ENCODE measurements around the gene RPL38. TPM values are rescaled to one million over a fixed set of nuclear protein-coding genes. Genes with fewer than 3 reads are reported as not detected.
A peak's percentile ranks its signal among the peaks of the same experiment; 100 is the strongest.

Gene RPL38
- polyA plus RNA-seq, 1 of the 3 experiments (the other 2 are of a cell fraction): 4,154 TPM

- peak; percentile 85 for DNase-seq
- ChIA-PET POLR2A (interaction anchor here (0.8 to 2.0 kb wide), 5 partner anchors 9 to 39 kb away, joined by 3 to 6 read pairs (median 3); partner anchors contain the start of gene TTYH2), CTCF (interaction anchor here (0.8 to 3.7 kb wide), 16 partner anchors 10 to 214 kb away, joined by 3 to 17 read pairs (median 3); no protein-coding TSS in a partner anchor)
- H3K9ac ChIP-seq: no peak overlapping the region
- H3K36me3 ChIP-seq (replicated peaks in 1 of 2; ENCODE audit: control insufficient read depth in 1 of 2, insufficient read depth in 2 of 2, low read length in 1 of 2): no peaks in the 10 kb centered on the region
- H3K9me2 ChIP-seq: no peaks in the 10 kb centered on the region
- 68% methylated on average over 11 of the region's 13 CpGs for WGBS (ENCODE audit: low lambda C conversion rate)
- H3K4me3 ChIP-seq (ENCODE audit: low read depth in 2 of 2, low read length in 1 of 2): no peak overlapping the region
- H3K9me3 ChIP-seq: no peaks in the 10 kb centered on the region
- TF ChIP-seq RAD21 (IDR thresholded peaks at IDR 0.05; ENCODE audit: low read length): peak; percentile 10; the same call in 1 of the 2 replicates
- no peak for TF ChIP-seq FOSL2 (IDR thresholded peaks at IDR 0.05; ENCODE audit: borderline replicate concordance, low read depth)
- TF ChIP-seq POLR2AphosphoS5 (IDR thresholded peaks at IDR 0.05; ENCODE audit: low read depth, low read length): no peak
- TF ChIP-seq CHD2 (IDR thresholded peaks at IDR 0.05; ENCODE audit: low read length, partially characterized antibody): peak; percentile 47
- no peak for TF ChIP-seq CTCF (IDR thresholded peaks at IDR 0.05)
- no peak for TF ChIP-seq MAX (IDR thresholded peaks at IDR 0.05; ENCODE audit: low read depth)
- TF ChIP-seq TCF12 (IDR thresholded peaks at IDR 0.05): no peak
- TF ChIP-seq EZH2phosphoT487 (IDR thresholded peaks at IDR 0.05; ENCODE audit: borderline replicate concordance, low read depth): no peak
- TF ChIP-seq RFX5 (IDR thresholded peaks at IDR 0.05; ENCODE audit: low read length): no peak
- no peak for TF ChIP-seq TAF1 (IDR thresholded peaks at IDR 0.05; ENCODE audit: borderline replicate concordance, low read depth, low read length)
- TF ChIP-seq MXI1 (IDR thresholded peaks at IDR 0.05; ENCODE audit: low read depth, low read length): peak; percentile 25; the same call in 1 of the 2 replicates
- TF ChIP-seq NFIC (IDR thresholded peaks at IDR 0.05; ENCODE audit: borderline replicate concordance): no peak
- TF ChIP-seq SIN3A (IDR thresholded peaks at IDR 0.05; ENCODE audit: borderline replicate concordance, low read depth, low read length): no peak
- no peak for TF ChIP-seq GABPA (IDR thresholded peaks at IDR 0.05; ENCODE audit: low read depth)
- no peak for TF ChIP-seq RXRA (IDR thresholded peaks at IDR 0.05; ENCODE audit: borderline replicate concordance, low read depth)
- TF ChIP-seq JUND (IDR thresholded peaks at IDR 0.05): no peak
- peak; percentile 66; the same call in 1 of the 2 replicates for TF ChIP-seq RCOR1 (IDR thresholded peaks at IDR 0.05; ENCODE audit: low read length)
- no peak for TF ChIP-seq YY1 (IDR thresholded peaks at IDR 0.05; ENCODE audit: low read depth)
- TF ChIP-seq FOXM1 (IDR thresholded peaks at IDR 0.05; ENCODE audit: low read depth): no peak
- peak in 1 of 2 experiments; percentile 39; a peak in 1 of 4 replicates for TF ChIP-seq EP300 (IDR thresholded peaks at IDR 0.05; ENCODE audit: borderline replicate concordance in 1 of 2, low read depth in 1 of 2, low read length in 1 of 2)
- TF ChIP-seq REST (IDR thresholded peaks at IDR 0.05; ENCODE audit: low read depth, low read length): no peak
- no peak for TF ChIP-seq SMC3 (IDR thresholded peaks at IDR 0.05; ENCODE audit: low read depth, low read length)
- no peak for TF ChIP-seq ELF1 (IDR thresholded peaks at IDR 0.05)
- no peak for TF ChIP-seq PBX3 (IDR thresholded peaks at IDR 0.05)
- no peak for TF ChIP-seq TEAD4 (IDR thresholded peaks at IDR 0.05; ENCODE audit: borderline replicate concordance, insufficient read depth)
- no peak for TF ChIP-seq IRF3 (IDR thresholded peaks at IDR 0.05; ENCODE audit: low read depth, low read length)
- H3K27ac ChIP-seq (ENCODE audit: low read depth in 2 of 2, low read length in 1 of 2): peak overlapping the region in 1 of 2 experiments; percentile 90; a peak in 2 of 4 replicates
- H3K27me3 ChIP-seq (ENCODE audit: insufficient read depth): no peaks in the 10 kb centered on the region
- H4K20me1 ChIP-seq (ENCODE audit: insufficient read depth): no peaks in the 10 kb centered on the region
- H3K4me1 ChIP-seq (ENCODE audit: control insufficient read depth in 1 of 2, insufficient read depth in 2 of 2, low read depth in 1 of 2, low read length in 1 of 2): peaks cover 0 to 36% of the 10 kb centered on the region in 2 experiments; a peak in 1 of 4 replicates
- no peaks in the 10 kb centered on the region for H3K79me2 ChIP-seq (ENCODE audit: insufficient read depth)
- no peak overlapping the region for H3K4me2 ChIP-seq
- no peak overlapping the region for H2AFZ ChIP-seq (ENCODE audit: low read depth)
- no peaks in the 10 kb centered on the region for H3F3A ChIP-seq (replicated peaks; ENCODE audit: insufficient read depth)
Measured at GRCh38 chr17:74243013-74243755, 39.7 kb downstream of the RPL38 start.

Data from SK-N-SH (cell line).